COLO668 (cell line): Measurements from ENCODE around the gene TMEM44.
A peak's percentile ranks its signal among the peaks of the same experiment; 100 is the strongest.
"Not testable (repeated sequence)": the region's sequence is repeated elsewhere in the genome, so short reads cannot be mapped to it uniquely, and the experiment has no call there.

Experiments
- DNase-seq: peaks from one replicate; lab custom pipeline; 2025; ENCODE audit not compliant: unreplicated experiment; lab: John Stamatoyannopoulos, UW

Gene TMEM44

GRCh38 chr3:194556086-194557056 lies 76.8 kb downstream of the TMEM44 start:
- no peak for DNase-seq

DNA sequence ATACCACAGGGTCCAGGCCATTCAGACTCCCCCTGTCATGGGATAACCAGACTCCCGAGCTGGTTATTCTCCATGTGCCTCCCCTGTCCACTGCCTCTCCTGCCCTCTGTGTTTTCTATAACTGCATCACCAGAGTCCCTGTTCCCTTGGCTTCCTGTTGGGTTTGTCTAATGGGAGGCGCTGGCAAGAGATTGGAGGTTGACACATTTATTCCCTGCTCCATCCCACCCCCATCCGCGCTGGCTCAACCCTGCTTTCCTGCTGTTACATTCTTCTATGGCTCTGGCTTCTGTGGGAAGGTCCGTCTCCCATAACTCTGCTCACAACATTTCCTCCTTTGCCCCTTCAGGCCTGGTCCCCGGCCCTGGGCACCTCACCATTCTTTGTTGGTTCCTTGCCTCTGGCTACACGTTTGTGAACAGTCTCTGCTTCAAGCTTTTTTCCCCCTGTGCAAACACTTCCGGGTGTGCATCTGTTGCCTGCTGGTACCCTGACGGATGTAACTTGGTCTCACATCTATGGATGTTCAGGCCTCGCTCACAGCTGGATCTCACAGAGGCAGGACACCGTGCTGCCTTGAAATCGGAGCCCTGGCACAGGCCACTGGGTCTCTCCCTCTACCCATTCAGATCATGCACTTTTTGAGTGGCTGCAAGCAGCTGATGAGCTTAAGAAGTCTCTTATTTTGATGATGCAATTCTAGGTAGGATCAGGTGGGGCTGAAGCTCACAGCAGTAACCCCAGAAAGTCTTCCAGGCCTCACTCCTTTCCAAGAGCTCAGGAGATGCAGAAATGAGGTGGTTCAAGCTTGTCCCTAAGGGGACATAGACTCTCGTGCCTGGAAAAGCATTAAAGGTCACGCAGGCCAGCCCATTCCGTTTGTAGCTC lies 77.8 kb downstream of the TMEM44 start:
- no peak for DNase-seq

DNA sequence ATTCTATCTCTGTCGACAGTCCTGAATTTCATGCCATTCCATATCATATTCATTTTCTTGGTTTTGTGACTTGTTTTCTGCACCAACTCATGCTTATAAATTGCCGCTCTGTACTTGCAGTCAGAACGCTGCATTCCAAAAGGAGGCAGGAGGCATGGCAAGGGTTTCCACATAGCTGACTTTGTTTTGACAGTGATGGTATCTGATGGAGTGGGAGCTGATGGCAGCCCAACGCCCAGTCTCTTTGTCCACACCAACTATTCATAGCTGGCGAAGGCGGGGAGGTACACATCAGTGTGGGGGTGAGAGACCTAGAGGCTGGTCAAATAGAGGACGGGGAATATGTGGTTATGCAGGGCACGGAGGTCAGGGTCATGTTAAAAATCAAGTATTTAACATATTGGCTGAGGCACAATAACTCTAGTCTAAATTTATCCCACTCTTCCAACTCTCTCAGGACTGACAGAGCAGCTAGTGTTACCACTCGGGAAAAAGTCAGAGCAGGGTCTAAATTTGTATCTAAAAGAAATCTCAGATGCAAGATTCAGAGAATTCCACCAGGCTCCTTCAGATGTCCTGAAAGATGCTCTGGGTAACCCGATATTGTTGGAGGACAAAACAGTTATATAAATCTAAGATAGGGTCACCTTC lies 78.6 kb downstream of the TMEM44 start:
- no peak for DNase-seq

DNA sequence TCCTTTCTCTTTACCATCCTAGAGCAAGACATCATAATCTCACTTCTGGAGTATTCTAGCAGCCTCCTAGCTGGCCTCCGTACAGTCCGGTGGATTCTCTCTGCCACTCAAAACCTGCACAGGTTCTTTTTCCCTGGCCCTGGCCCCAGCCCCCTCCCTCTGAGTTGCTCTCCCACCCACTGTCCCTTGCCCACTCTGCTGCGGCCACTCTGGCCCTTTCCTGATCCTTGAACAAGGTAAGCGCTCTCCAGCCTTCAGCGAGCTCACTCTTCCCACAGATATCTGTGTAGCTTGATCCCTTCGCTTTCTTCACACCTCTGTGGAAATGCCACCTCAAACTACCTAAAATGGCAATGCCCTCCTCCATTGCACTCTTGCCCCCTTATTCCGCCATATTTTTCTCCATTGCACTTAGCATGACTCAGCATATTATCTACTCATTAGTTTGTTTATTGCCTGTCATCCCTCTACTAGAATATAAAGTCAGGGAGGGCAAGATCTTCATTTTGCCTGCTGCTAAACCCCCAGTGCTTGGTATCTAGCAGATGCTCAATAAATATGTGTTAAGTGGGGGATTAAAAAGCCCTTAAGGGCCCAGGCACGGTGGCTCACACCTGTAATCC lies 80.8 kb downstream of the TMEM44 start:
- no peak for DNase-seq

GRCh38 chr3:194549853-194550252 lies 83.4 kb downstream of the TMEM44 start:
- DNase-seq = no peak

DNA sequence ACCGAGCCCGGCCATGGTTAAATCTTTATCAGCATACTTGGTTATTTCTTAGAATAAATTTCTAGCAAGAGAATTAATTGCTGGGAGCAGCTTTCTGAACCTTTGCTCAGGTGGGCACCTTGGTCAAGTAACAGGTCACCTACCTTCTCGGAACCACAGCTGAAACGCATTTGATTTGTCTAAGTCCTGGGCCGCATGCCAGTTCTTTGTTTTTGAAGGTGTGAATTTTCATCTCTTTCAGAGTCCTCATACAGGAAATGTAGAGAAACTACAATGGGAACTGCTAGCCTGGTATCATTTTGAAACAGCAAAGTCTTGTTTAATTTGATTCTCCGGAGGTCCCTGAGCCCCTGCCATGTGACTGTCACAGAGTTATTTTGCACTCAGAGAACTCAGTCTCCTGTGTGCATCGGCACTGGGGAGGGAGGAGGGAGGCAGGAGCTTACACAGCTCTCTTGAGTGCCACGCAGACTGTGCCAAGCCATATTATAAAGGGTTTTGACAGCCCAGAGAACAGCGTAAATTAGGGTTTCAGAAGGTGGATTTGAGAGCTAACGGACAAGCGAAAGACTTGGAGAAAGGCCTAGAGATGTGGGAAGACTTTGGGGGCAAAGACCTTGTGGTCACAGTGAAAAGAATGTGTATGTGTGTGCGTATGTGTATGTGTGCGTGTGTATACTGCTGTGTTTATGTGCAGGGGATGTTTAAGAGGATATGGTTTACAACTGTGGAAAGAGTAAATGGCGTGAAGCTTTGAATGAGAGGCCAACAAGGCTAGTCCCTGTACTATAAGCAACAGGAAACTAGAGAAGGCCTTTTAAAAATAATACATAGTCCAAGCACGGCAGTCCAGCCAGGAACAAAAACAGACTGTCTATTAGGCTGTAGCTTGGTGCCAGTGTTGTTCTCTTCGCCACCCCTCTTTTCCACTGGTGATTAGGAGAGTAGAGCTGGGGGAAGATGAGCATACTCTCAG lies 84.6 kb downstream of the TMEM44 start:
- DNase-seq = no peak

GRCh38 chr3:194547042-194547441 lies 86.2 kb downstream of the TMEM44 start:
- no peak for DNase-seq

GRCh38 chr3:194545538-194545937 lies 87.7 kb downstream of the TMEM44 start:
- not testable (repeated sequence) for DNase-seq

DNA sequence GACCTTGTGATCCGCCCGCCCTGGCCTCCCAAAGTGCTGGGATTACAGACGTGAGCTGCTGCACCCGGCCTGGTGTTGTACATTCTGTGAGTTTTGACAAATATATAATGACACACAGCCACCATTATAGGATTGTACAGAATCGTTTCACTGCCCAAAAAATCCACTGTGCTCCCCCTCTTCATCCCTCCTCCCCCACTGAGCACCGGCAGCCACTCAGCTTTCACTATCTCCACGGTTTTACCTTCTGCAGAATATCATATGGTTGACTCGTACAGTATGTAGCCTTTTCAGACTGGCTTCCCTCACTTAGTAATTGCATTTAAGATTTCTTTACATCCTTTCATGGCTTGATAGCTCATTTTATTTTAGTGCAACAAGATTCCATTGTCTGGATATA lies 89.7 kb downstream of the TMEM44 start:
- DNase-seq = no peak

GRCh38 chr3:194541483-194541882 lies 91.7 kb downstream of the TMEM44 start:
- DNase-seq = no peak

GRCh38 chr3:194540274-194540905 lies 92.8 kb downstream of the TMEM44 start:
- no peak for DNase-seq

DNA sequence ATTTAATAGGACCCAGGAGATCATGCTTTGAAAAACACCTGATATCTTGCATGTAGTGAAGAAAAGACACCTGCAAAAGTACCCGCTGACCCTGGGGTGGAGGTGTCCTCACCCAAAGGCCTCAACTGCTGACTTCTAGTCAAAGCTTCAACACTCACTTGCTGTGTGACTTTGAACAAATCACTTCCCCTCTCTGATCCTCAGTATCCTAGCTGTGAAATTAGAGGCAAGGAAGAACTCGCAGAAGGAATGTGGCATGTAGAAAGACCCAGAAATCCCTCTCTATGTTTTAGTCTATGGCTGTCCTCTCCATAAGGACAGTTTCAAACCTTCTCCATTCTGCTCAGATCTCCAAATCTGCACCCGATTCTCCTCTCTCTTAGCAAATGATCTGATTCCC lies 93.7 kb downstream of the TMEM44 start:
- no peak for DNase-seq

GRCh38 chr3:194537732-194538247 lies 95.4 kb downstream of the TMEM44 start:
- DNase-seq = peak; percentile 29
